SK-N-SH treated with all-trans-retinoic acid at 6 μM for 48 hours (cell line): ENCODE results near the gene EIF2S1.
A peak's percentile ranks its signal among the peaks of the same experiment; 100 is the strongest.

Source experiments
- ATAC-seq: fragments of 200-7000 bp; cut with Tn5 transposase; 3 replicates; pipeline ENCODE4 v1.9.1; 2020; ENCODE audit warnings: mild to moderate bottlenecking, moderate library complexity
- ARNTL ChIP-seq: fragments of 450-650 bp; formaldehyde crosslinking; IDR thresholded peaks from 2 replicates; pipeline ENCODE4 v1.5.0; 2020; ENCODE audit warnings: low read depth, mild to moderate bottlenecking, moderate library complexity, borderline replicate concordance
- BACH2 ChIP-seq: fragments of 250-450 bp; sonication (Bioruptor Pico); IDR thresholded peaks from 2 replicates; pipeline ENCODE4 v1.9.0; 2021; ENCODE audit warnings: mild to moderate bottlenecking, borderline replicate concordance
- CSDC2 ChIP-seq: fragments of 250-450 bp; sonication (Bioruptor Pico); IDR thresholded peaks from 2 replicates; pipeline ENCODE4 v1.5.0; 2020; ENCODE audit warnings: mild to moderate bottlenecking, moderate library complexity
- GLIS3 ChIP-seq: fragments of 250-450 bp; sonication (Bioruptor Pico); IDR thresholded peaks from 2 replicates; pipeline ENCODE4 v1.5.0; 2020; ENCODE audit warnings: mild to moderate bottlenecking, moderate library complexity
- ISL1 ChIP-seq: fragments of 250-450 bp; sonication (Bioruptor Pico); IDR thresholded peaks from 2 replicates; pipeline ENCODE4 v2.1.2; 2022; ENCODE audit warnings: mild to moderate bottlenecking, moderate library complexity
- OSR1 ChIP-seq: fragments of 250-450 bp; sonication (Bioruptor Pico); IDR thresholded peaks from 2 replicates; pipeline ENCODE4 v1.8.0; 2022; ENCODE audit warnings: moderate library complexity, mild to moderate bottlenecking, inconsistent platforms
- RARB ChIP-seq: fragments of 250-450 bp; sonication (Bioruptor Pico); IDR thresholded peaks from 2 replicates; pipeline ENCODE4 v1.8.0; 2021; ENCODE audit warnings: mild to moderate bottlenecking, moderate library complexity
- TCF4 ChIP-seq: fragments of 250-450 bp; sonication (Bioruptor Pico); IDR thresholded peaks from 2 replicates; pipeline ENCODE4 v1.8.0; 2021; ENCODE audit warnings: mild to moderate bottlenecking, moderate library complexity, borderline replicate concordance
- TOX ChIP-seq: fragments of 250-450 bp; sonication (Bioruptor Pico); IDR thresholded peaks from 2 replicates; pipeline ENCODE4 v1.8.0; 2021; ENCODE audit warnings: mild to moderate bottlenecking, moderate library complexity, borderline replicate concordance
- TSHZ2 ChIP-seq: fragments of 250-450 bp; sonication (Bioruptor Pico); IDR thresholded peaks from 2 replicates; pipeline ENCODE4 v1.5.0; 2020; ENCODE audit warnings: mild to moderate bottlenecking, moderate library complexity
- ZFP3 ChIP-seq: fragments of 250-450 bp; sonication (Bioruptor Pico); IDR thresholded peaks from 2 replicates; pipeline ENCODE4 v1.5.0; 2020; ENCODE audit warnings: mild to moderate bottlenecking, moderate library complexity
- ZFP30 ChIP-seq: fragments of 450-650 bp; formaldehyde crosslinking; IDR thresholded peaks from 2 replicates; pipeline ENCODE4 v1.5.0; 2022; ENCODE audit warnings: mild to moderate bottlenecking, moderate library complexity
- ZNF565 ChIP-seq: fragments of 450-650 bp; formaldehyde crosslinking; conservative IDR thresholded peaks from 2 replicates; pipeline ENCODE4 v1.5.0; 2020; ENCODE audit warnings: low read depth, mild to moderate bottlenecking, moderate library complexity
- ZNF70 ChIP-seq: fragments of 450-650 bp; formaldehyde crosslinking; IDR thresholded peaks from 2 replicates; pipeline ENCODE4 v1.5.0; 2020; ENCODE audit warnings: mild to moderate bottlenecking, moderate library complexity
- ZNF8 ChIP-seq: fragments of 450-650 bp; formaldehyde crosslinking; IDR thresholded peaks from 2 replicates; pipeline ENCODE4 v1.5.0; 2020; ENCODE audit warnings: mild to moderate bottlenecking, moderate library complexity
- TF ChIP-seq, protein P1 (sequence below): fragments of 250-450 bp; sonication (Bioruptor Pico); IDR thresholded peaks from 2 replicates; pipeline ENCODE4 v1.8.0; 2021; ENCODE audit warnings: low read depth, mild to moderate bottlenecking, moderate library complexity, borderline replicate concordance
- TF ChIP-seq, protein P2 (sequence below): fragments of 250-450 bp; sonication (Bioruptor Pico); IDR thresholded peaks from 2 replicates; pipeline ENCODE4 v1.5.1; 2021; ENCODE audit warnings: mild to moderate bottlenecking, moderate library complexity

The EIF2S1 gene

GRCh38 chr14:67426983-67427606, 67.0 kb downstream of the EIF2S1 start:
- peak; percentile 96 for ATAC-seq
- TF ChIP-seq TOX = no peak

DNA sequence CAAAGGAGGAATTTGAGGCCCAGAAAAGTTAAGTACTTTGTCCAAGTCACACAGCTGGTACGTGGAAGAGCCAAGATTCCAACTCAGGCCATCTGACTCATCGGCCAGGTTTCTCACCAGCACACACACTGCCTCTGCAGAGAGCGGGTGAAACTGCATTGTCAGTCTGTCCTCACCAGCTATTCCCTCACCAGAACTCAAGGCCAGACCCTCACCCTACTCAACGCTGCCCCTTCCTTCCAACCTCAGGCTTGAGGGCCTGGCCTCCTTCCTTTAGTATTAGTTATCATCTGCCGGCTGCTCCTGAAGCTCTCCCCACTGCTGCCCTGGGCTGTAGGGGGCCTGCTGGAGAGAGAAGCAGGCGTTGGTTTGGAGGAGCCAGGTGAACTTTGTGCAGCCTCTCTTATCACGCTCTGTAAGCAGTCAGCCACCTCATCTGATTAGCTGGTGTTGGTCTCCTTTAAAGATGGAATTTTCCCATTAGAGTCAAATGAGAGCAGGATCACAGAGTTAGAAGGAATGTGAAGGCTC, 68.4 kb downstream of the EIF2S1 start:
- peak; percentile 48; the same call in 2 of the 3 replicates for ATAC-seq

GRCh38 chr14:67429510-67430205, 69.5 kb downstream of the EIF2S1 start:
- no peak for ATAC-seq
- no peak for TF ChIP-seq RARB (CRISPR knock-in tag)
- no peak for TF ChIP-seq ISL1
- no peak for TF ChIP-seq TSHZ2 (CRISPR knock-in tag)
- no peak for TF ChIP-seq TCF4 (CRISPR knock-in tag)
- TF ChIP-seq OSR1 (CRISPR knock-in tag) = no peak
- TF ChIP-seq ZFP3 (CRISPR knock-in tag) = no peak
- TF ChIP-seq, protein P1, sequence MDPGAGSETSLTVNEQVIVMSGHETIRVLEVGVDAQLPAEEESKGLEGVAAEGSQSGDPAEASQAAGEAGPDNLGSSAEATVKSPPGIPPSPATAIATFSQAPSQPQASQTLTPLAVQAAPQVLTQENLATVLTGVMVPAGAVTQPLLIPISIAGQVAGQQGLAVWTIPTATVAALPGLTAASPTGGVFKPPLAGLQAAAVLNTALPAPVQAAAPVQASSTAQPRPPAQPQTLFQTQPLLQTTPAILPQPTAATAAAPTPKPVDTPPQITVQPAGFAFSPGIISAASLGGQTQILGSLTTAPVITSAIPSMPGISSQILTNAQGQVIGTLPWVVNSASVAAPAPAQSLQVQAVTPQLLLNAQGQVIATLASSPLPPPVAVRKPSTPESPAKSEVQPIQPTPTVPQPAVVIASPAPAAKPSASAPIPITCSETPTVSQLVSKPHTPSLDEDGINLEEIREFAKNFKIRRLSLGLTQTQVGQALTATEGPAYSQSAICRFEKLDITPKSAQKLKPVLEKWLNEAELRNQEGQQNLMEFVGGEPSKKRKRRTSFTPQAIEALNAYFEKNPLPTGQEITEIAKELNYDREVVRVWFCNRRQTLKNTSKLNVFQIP (CRISPR knock-in tag) = no peak
- TF ChIP-seq BACH2 (CRISPR knock-in tag) = no peak
- no peak for TF ChIP-seq GLIS3 (CRISPR knock-in tag)
- TF ChIP-seq, protein P2, sequence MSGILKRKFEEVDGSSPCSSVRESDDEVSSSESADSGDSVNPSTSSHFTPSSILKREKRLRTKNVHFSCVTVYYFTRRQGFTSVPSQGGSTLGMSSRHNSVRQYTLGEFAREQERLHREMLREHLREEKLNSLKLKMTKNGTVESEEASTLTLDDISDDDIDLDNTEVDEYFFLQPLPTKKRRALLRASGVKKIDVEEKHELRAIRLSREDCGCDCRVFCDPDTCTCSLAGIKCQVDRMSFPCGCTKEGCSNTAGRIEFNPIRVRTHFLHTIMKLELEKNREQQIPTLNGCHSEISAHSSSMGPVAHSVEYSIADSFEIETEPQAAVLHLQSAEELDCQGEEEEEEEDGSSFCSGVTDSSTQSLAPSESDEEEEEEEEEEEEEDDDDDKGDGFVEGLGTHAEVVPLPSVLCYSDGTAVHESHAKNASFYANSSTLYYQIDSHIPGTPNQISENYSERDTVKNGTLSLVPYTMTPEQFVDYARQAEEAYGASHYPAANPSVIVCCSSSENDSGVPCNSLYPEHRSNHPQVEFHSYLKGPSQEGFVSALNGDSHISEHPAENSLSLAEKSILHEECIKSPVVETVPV (CRISPR knock-in tag) = no peak
- TF ChIP-seq CSDC2 (CRISPR knock-in tag) = no peak
- no peak for TF ChIP-seq ZFP30 (CRISPR knock-in tag)
- TF ChIP-seq ZNF565 (CRISPR knock-in tag) = no peak

More for the DNA sequence above, 68.4 kb downstream of the EIF2S1 start:
- TF ChIP-seq ARNTL (no peak), RARB (CRISPR knock-in tag) (no peak), BACH2 (CRISPR knock-in tag) (no peak), GLIS3 (CRISPR knock-in tag) (no peak), ZNF70 (CRISPR knock-in tag) (no peak), ZNF8 (CRISPR knock-in tag) (no peak)
- TF ChIP-seq, protein P1 (CRISPR knock-in tag) = no peak
- TF ChIP-seq, protein P2 (CRISPR knock-in tag) = no peak
- TF ChIP-seq, all 23 proteins: peak for 0
